HG03521 (cell line): ENCODE measurements around the gene ELK4.

Source experiments
- ATAC-seq: cut with Tn5 transposase; IDR thresholded peaks from one replicate; pipeline ENCODE4 v1.9.1; 2021; ENCODE audit warnings: mild to moderate bottlenecking, moderate library complexity; ENCODE audit not compliant: unreplicated experiment

ELK4 gene

GRCh38 chr1:205583461-205584130, 48.2 kb downstream of the ELK4 start:
- no peak for ATAC-seq

- no peak for ATAC-seq
Observed at GRCh38 chr1:205582471-205583291, 49.1 kb downstream of the ELK4 start.

GRCh38 chr1:205582046-205582445, 49.8 kb downstream of the ELK4 start:
- ATAC-seq = no peak

DNA sequence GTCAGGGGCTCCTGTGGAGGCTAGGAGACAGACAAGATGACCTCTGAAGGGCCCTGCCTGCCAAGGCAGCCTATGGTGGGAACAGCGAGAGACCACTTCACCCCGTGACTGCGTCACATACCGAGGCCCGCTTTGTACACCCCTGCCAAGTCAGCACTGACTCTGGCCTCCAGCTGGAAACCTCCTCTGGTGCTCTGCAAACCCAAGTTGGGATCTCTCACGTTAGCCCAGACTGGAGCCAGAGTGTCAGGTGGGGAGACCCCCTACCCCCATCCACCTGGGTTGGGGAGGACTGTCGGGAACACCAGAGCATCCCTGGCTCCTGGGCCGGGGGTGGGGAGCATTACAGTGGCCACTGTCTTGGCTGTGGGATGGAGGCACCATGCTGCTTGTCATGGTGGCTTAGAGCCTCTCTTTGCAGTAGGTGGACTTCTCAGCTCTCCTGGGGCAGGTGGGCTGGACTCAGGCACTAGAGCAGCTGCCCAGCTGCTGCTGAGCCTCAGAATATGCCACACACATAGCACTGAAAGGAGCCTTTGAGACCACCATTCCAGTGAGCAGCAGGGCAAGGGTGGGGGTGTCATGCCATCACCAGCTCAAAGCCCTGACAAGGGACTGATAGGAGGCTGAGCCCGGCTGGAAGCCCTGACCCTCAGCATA, 50.4 kb downstream of the ELK4 start:
- ATAC-seq = no peak

- no peak for ATAC-seq
Observed at GRCh38 chr1:205580923-205581180, 51.0 kb downstream of the ELK4 start.

GRCh38 chr1:205580140-205580922, 51.5 kb downstream of the ELK4 start:
- ATAC-seq = no peak

GRCh38 chr1:205579711-205580110, 52.1 kb downstream of the ELK4 start:
- ATAC-seq = no peak

GRCh38 chr1:205578780-205579571, 52.8 kb downstream of the ELK4 start:
- no peak for ATAC-seq

- no peak for ATAC-seq
Observed at GRCh38 chr1:205577874-205578658, 53.7 kb downstream of the ELK4 start.

DNA sequence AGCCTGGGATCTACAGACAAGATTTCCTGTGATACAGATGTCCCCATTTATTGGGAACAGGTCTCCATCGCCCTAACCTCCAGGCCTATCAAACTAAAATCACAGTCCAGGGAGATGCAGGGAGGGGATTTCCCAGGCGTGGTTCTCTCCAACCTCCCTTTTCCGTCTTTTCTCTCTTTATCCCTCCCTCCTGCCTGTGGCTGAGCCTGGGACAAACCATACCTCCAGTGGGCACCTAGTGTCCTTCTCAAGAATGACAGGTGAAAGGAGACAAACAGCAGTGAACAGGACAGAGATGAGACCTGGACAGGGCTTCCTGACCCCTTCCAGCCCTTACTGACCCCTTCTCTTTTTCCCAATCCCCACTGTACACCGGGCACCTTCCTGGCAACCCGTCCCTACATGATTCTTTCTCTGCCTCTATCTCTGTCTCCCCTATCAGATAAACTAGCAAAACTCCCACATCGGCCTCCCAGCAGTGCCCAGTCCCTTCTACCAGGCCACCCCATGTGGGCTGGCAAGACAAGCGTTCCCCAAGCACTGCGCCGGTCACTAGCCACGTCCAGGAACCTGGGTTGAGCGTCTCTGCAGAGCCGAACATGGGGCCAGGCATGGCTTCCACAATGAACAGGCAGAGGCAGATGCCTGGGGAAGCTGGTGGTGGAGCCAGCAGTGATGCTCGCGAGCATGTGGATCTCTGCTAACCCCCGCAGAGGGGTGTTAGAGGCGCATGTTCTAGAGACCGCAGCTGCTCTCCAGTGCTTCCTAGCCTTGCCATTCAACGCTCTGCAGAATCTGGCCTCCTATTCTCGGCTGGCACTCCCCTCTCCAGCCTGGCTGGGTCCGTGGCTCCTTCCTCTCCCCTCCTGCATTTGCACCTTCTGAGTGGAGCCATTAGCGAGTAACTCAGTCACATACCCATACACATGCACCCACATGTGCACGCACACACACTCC, 54.7 kb downstream of the ELK4 start:
- ATAC-seq = no peak

- ATAC-seq = no peak
Observed at GRCh38 chr1:205576011-205576410, 55.8 kb downstream of the ELK4 start.

DNA sequence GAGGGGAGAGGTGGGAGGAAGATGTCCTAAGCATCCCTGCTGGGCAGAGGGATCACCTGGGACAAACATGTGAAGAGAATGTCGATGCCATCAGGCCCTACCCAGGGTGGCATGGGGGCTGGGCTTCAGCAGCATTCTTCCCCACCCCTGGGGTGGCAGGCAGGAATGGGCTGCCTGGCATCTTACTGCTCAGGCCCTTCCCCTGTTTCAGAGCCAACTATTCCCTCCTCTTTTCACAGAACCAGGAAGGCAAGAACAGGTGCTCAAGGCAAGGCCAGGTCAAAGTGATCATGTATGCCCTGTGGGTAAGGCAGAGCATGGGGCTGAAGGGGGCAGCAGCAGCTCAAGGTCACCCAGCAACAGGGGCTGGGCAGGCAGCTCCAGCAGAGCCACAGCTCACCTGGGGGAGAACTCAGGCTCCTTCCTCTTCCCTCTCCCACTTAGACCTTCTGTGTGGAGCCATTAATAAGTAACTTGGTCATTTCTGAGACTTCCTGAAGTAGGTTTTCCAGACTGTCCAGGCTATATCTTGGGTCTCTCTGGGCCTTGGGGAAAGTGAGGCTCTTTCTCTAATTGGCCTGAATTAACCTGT, 56.4 kb downstream of the ELK4 start:
- no peak for ATAC-seq

GRCh38 chr1:205572421-205572820, 59.4 kb downstream of the ELK4 start:
- no peak for ATAC-seq

- ATAC-seq = no peak
Observed at GRCh38 chr1:205571747-205572146, 60.1 kb downstream of the ELK4 start.

DNA sequence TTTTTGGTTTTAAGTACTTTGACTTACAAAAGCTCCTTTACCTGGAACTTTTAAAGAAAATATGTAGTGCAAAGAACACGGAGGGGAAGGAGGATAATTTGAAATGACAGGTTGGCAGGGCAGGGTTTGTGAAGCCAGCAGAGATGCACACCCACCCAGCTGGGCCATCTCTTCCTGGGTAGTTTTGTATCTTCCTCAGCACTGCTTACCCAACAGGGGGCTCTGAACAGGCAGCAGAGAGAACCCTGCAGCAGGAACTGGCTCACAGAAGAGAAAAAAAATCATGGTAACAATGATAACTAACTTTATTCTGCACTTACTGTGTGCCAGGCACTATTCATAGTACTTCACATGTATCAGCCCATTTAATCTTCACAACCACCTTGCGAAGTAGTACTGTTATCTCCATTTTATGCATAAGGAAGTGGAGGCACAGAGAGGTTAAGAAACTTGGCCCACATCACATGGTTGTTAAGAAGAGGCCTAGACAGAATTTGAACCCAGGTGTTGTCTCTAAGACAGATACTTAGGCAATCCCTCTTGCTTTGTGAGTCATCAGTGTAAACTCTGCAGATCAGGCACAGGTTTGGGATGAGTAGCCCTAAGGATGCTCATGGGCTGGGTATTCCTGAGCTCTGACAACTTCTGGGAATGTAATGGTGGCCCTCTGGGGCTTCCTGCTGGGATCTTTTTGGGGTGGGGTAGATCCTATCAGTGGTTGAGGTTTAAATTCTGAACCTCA, 60.8 kb downstream of the ELK4 start:
- no peak for ATAC-seq

GRCh38 chr1:205570173-205570501, 61.7 kb downstream of the ELK4 start:
- ATAC-seq = no peak

- ATAC-seq = no peak
Observed at GRCh38 chr1:205569411-205570172, 62.2 kb downstream of the ELK4 start.
